Breast epithelium (tissue), 3 donors: Measurements from ENCODE around the gene PADI4.

Experiments
- CTCF ChIP-seq, 3 donors: fragments of 450-650 bp; IDR thresholded peaks; one replicate each; pipeline ENCODE4 v1.5.1; 2016 to 2017; ENCODE audit warnings: antibody characterized with exemption in 3 of 3, mild to moderate bottlenecking in 3 of 3, moderate library complexity in 3 of 3
- POLR2A ChIP-seq: fragments of 450-650 bp; IDR thresholded peaks from one replicate; pipeline ENCODE4 v1.6.1; 2016; ENCODE audit warnings: antibody characterized with exemption, mild to moderate bottlenecking, moderate library complexity

- TF ChIP-seq CTCF (IDR thresholded peaks at IDR 0.05) (no peak), POLR2A (no peak)
Observed at GRCh38 chr1:17308593-17308992, 596 bp downstream of the PADI4 start.
